ENCODE data around the gene AMER1.
"Not testable (repeated sequence)": the region's sequence is repeated elsewhere in the genome, so short reads cannot be mapped to it uniquely, and the experiment has no call there.

AMER1 gene

DNA sequence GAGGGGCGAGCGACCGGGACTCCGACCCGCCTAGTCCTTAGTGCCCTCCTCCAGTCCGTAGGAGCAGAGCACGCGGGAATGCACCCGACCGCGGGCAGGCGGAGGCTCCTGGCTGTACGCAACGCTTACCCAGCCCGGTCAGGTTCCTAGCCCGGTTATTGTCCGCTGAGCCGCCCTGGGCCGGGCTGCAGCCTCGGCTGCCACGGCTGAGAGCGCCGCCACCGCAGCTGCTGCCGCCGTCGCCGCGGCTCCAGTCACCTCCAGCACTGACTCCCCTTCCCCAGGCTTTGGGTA lies at the start of gene AMER1:
TSS of gene AMER1 (minus strand) at position 268 of the 294 bp plus-strand sequence. CDS start 12,422 bp downstream, outside the sequence.
- no peak for TF ChIP-seq POLR2A (IDR thresholded peaks at IDR 0.05; ENCODE audit: low read depth, low read length)
- peak; percentile 51 for DNase-seq (ENCODE audit: insufficient read length, low spot score)
- FAIRE-seq = no peak

DNA sequence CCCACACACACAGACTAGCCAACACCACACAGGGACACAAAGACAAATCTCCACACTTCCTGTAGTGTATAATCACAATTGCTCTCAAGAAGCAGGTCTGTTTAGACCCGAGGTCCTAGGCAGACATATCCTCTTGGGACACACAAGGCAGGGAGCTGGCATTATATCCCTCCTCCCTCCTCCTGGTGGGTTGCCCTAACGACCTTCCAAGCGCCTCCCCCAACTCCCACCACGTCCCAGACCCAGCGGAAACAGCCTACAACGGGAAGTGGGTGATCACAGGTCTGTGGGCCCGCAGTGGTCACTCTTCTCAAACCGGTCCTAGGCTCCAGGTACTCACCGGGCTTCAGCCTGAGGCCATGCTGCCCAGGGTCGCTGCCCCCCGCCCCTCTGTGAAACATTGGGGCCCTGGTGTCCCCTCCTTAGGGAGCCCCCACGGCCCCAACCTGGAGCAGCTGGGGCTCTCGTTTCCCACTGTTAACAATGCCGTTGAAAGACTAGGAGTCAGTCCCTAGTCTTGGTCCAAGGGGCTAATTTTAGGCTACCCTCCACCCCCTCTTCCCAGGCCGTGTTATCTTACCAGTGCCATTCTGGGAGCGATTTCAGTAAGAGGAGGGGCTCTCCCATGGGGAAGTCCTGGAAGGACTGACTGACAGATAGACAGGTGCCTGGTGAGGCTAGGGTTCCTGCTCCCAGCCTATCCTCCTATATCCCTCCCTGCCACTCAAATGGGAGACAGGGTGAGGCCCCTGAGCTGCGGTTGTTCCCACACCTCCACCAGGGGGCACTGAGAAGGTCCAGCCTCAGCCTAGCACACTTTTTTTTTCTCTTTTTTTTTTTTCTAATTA lies 24.8 kb upstream of the AMER1 start, which contains the start of gene ASB12:
TSS of gene ASB12 (minus strand) at position 485 of the 848 bp plus-strand sequence. CDS start 4,957 bp downstream, outside the sequence.
- DNase-seq (ENCODE audit: insufficient read length, low spot score) = no peak
- TF ChIP-seq POLR2A (IDR thresholded peaks at IDR 0.05; ENCODE audit: low read depth, low read length) = no peak
- no peak for FAIRE-seq

DNA sequence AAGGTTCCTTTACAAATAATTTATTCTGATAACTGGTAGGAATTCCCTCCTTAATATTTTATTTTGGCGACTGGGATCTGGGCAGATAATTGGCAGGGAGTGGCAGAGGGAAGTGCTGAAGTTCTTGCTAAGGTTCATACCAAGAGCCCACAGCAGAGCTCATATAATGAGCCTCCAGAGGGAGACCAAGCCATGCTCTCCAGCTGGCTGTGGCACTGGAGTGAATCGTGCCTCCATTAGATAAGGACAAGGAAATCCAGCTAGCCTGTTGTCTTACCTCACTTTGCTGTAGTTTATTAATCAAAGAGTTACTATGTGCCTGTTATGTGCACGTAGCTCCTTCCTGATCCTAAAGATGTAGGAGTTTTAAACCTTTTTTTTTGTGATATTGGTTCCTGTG lies 23.6 kb upstream of the AMER1 start:
- DNase-seq (ENCODE audit: insufficient read length, low spot score) = no peak
- no peak for TF ChIP-seq POLR2A (IDR thresholded peaks at IDR 0.05; ENCODE audit: low read depth, low read length)
- FAIRE-seq = no peak

DNA sequence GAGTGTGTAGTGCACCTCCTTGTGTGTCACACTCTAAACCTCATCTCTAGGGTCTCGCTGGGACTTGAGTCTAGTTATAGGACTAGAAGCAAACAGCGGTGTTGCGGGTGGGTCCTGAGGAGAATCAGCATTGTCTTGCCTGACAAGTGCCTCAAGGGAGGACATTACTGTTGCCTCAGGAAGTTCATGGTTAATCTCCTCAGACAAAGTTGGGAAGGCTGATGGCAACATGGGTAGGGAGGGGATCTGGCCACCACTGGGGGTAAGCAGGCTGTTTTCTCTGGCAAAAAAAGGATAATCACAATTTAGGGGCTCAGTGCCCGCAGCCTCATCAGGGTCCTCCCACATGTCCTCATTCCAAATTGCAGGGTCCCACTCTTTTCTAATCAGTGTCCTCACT lies 12.5 kb upstream of the AMER1 start:
- no peak for TF ChIP-seq POLR2A (IDR thresholded peaks at IDR 0.05; ENCODE audit: low read depth, low read length)
- FAIRE-seq (no peak), DNase-seq (ENCODE audit: insufficient read length, low spot score) (no peak)

DNA sequence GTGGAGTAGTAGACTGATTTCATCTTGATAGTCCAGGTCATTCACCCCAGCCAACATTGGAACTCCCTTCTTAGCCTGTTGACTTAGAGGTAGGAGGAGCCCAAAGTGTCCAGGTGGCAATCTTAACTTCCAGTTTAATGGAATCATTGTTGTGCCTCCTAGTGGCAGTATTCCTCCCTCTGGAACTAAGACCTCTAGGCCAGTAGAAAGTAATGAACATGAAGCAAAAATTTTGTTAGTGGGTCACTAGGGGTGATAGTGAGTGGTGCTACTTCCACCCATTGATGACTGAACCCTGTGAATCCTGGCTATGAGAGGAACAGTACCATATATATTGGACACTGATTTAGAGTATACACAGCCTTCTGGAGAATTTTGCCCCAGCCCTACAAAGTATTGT lies 8.5 kb upstream of the AMER1 start:
- FAIRE-seq; DNase-seq (ENCODE audit: insufficient read length, low spot score): not testable (repeated sequence)

DNA sequence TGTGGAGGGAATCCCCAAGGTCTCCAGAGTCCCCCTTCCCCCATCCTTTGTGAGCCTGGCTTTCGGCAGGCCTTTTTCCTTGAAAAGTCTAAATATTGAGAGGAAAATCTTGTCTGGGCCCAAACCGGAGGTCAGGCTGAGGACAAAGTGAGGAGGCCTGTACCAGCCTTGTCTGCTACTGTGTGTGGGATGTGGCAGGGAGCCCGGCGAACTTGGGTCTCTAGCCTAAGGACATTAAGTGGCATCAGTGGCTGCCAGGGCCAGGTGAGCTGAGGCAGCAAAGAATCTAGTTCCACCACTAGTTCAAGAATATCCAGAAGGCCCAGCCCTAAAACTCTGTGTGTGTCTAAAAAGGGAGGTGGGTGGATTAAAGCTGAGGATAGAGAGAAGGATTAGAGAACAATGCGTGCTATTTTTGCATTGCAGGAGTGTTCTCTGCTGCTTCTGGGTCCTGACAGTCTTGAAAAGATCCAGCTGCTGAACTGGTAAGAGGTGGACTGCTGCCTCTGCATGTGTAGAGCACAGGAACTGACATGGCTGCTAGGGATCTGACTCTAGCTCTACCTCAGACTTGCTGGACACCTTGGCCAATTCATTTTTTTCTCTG lies 1.2 kb upstream of the AMER1 start:
- DNase-seq (ENCODE audit: insufficient read length, low spot score) (no peak), FAIRE-seq (no peak)
- no peak for TF ChIP-seq POLR2A (IDR thresholded peaks at IDR 0.05; ENCODE audit: low read depth, low read length)

DNA sequence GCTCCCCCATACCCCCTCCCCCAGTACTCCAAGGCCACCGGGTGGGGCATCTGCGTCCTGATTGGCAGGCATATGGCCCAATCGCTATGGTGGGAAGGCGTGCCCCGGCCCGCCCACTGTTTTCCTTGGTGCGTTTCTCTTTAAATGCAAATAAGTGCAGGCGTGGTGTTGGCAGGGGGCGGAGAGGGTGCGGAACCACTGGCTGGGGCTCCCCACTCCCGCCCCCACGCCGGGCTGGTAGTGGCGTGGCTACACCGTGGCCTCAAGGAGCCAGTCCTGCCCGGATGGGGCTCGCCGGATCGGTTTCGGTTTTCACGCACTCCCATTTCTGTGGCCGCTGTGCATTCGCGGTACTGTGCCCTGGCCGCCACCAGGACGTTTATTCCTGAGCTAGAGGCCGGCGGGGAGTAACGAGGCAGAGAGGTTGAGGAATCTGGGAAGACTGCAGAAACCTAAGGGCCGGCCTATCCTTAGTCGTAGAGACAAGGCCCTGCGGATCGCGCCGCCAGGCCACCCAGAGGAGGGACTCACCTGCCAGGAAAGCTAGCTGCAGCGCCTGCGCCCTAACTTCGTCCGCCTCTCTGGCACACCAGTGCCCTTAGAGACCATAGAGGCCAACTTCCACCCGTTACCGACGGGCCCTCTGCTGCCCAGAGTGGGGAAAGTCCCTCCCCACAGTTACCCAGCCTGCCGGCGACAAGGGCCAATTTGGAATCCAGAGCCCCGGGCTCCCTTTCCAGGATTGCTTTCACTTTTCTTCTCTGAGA lies 410 bp upstream of the AMER1 start:
- FAIRE-seq = no peak
- peak; percentile 71 for DNase-seq (ENCODE audit: insufficient read length, low spot score)
- peak; percentile 70 for TF ChIP-seq POLR2A (IDR thresholded peaks at IDR 0.05; ENCODE audit: low read depth, low read length)

DNA sequence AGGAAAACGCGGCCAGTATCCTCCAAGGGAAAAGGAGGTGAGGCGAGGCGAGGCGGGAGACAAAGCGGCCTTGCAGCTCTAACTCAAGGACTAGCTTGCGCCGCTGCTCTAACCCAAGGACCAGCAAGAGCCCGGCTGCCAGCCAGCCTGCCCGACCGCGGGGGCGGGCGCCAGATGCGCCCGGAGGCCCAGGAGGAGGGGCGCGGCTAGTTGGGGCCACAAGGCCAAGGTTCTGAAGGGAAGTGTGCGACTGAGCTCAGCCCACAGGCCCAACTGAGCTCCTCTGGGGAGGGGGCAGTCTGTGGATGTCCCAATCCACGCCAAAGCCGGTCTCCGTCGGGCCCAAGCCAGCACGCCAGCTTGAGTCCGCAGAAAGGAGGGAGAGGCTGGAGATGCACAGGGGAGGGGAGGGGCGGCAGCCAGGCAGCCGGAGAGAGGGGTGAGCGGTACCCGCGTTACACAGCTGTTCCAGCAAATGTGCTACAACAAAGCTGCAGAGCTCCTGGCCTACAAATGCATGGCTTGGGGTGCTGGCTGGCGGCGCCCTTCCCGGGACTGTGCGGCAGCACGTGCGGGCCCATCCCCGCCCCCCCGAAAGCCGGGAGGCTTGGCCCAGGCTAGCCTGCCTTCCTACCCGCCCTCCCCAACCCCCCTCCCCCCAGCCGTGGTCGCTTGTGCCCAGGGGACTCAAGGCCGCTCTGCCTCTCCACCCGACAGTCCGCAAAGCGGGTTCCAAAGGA lies 637 bp downstream of the AMER1 start:
- no peak for DNase-seq (ENCODE audit: insufficient read length, low spot score)
- no peak for FAIRE-seq
- TF ChIP-seq POLR2A (IDR thresholded peaks at IDR 0.05; ENCODE audit: low read depth, low read length) = no peak

DNA sequence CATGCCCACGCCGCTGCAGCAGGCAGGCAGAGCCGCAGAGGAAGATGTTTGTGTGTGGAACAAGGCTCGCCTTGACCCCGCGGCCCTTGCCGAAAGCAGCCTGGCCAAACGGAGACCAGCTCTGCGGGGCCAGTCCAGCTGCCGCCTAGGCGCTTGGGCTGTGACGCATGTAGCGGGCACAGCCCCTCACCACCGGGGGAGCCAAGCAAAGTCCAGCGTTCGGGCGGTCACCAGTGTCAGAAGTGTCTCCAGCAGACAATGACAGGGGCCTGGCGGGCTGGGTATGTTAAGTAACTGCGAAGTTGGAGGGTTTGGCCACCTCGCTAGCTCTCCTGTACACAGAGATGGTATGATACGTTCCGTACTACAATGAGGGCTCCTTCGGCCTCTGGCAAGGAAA lies 1.3 kb downstream of the AMER1 start:
- FAIRE-seq (no peak), DNase-seq (ENCODE audit: insufficient read length, low spot score) (no peak)
- TF ChIP-seq POLR2A (IDR thresholded peaks at IDR 0.05; ENCODE audit: low read depth, low read length) = no peak

DNA sequence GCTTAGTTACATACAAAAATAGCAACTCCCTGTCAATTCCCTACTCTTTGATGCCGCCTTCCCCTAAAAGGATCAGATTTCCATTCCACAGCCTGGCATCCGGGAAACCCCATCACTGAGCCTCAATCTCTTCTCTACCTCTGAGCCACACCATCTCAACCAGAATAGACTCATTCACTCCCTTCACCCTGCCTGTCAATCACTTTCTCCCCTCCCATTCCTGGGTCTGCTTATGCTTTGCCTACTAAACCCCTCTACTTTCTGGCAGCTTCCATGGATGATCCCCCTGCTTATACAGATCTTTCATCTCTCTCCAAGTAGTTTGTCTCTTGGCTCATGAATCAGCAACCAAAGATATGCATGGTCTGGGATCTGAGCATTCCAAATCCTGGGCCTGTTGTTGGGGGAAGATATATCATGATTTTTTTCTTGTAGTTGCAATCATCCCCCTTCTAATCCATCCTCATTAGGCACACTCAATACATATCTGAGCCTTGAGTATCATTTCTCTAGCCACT lies 2.6 kb downstream of the AMER1 start:
- TF ChIP-seq POLR2A (IDR thresholded peaks at IDR 0.05; ENCODE audit: low read depth, low read length) = no peak
- FAIRE-seq = no peak
- DNase-seq (ENCODE audit: insufficient read length, low spot score) = no peak

DNA sequence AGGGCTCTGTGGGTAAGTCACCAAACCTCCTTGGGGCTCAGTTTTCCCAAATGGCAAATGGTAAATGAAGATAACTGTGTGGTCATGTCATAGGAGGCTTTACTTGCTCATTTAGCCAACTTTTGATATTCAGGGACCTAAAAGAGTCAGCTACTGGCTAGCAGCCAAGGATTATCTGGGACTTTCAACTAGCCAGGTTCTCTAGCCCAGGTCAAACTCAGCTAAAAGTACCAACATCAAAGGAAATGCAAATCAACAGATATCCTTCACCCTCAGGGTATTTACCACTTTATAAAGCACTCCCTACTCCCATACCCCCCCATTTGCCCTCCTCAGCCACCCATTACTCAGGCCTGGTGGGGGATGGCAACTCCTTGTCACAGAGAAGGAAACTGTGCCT lies 7.5 kb downstream of the AMER1 start:
- FAIRE-seq (no peak), DNase-seq (ENCODE audit: insufficient read length, low spot score) (no peak)
- TF ChIP-seq POLR2A (IDR thresholded peaks at IDR 0.05; ENCODE audit: low read depth, low read length) = no peak

DNA sequence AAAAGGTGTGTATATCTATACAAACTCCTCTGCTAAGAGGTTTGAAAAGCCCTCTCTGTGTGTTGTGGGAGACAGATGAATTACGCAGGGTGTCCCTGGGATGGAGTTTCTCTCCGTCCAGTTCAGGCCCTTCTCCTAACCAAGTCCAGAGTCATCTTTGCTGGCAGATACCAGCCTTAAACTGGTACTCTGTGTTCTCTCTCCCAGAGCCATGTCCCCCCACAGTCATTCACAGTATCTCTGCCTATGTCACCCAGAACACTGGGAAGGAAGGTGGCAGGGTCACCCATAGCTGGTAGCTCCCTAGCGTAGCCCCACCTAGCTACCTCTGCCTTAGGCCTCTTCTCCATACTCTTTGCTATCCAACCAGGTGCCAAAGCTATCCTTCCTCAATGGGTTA lies 8.9 kb downstream of the AMER1 start:
- TF ChIP-seq POLR2A (IDR thresholded peaks at IDR 0.05; ENCODE audit: low read depth, low read length) = no peak
- FAIRE-seq (no peak), DNase-seq (ENCODE audit: insufficient read length, low spot score) (no peak)

DNA sequence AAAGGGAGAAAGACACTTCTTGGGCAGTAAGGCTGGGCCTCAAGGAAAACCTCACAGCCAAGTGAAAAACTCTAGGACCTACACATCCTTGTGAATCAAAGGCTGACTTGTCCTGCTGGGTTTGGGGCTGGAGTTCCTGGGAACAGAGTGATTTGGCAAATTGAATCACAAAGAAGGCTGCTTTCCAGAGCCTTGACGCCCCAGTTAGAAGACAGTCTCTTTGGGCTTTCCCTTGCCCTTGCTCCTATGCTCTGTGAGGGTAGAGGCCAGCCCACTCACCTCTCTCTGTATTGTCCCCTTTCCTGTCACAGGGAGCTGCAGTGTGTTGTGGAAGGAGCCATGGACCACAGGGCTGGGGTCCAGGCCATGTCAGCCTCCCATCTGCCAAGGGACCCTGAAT lies 9.6 kb downstream of the AMER1 start:
- TF ChIP-seq POLR2A (IDR thresholded peaks at IDR 0.05; ENCODE audit: low read depth, low read length) = no peak
- no peak for FAIRE-seq
- DNase-seq (ENCODE audit: insufficient read length, low spot score) = no peak

DNA sequence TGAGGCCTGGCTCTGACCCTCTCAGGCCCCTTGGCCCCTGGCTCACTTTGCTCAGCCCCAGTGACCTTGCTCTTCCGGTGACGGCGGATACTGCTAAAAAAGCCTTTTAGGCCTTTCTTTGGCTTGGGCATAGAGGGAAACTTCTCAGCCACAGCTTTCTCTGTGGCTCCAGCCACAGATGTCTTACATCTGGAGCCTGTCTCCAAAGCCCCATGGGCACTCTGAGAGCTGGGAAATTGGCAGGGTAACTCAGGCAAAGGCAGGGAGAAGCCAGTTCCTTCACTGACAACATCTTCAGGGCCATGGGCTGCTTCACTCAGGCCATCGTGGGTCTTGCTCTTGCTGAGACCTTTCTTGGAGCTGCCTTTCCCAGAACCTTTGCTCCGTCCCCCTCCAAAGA lies 12.8 kb downstream of the AMER1 start:
- TF ChIP-seq POLR2A (IDR thresholded peaks at IDR 0.05; ENCODE audit: low read depth, low read length) = no peak
- FAIRE-seq (no peak), DNase-seq (ENCODE audit: insufficient read length, low spot score) (no peak)

All from H54 (cell line).